Esophagus mucosa (tissue), 1 donor: Measurements from ENCODE around the gene SPRY1. TPM values are rescaled to one million over a fixed set of nuclear protein-coding genes. Genes with fewer than 3 reads are reported as not detected.

Experiments used
- ATAC-seq: fragments of 200-7000 bp; cut with Tn5 transposase; one replicate; pipeline ENCODE4 v1.9.1; 2020
- total RNA-seq: library from RNA; stranded (reverse); gene quantifications from one replicate; pipeline ENCODE4 v1.2.4, GENCODE V29; 2023
- donor health status: DM: yes; HTN: yes; CAD: no.

SPRY1 gene, protein sequence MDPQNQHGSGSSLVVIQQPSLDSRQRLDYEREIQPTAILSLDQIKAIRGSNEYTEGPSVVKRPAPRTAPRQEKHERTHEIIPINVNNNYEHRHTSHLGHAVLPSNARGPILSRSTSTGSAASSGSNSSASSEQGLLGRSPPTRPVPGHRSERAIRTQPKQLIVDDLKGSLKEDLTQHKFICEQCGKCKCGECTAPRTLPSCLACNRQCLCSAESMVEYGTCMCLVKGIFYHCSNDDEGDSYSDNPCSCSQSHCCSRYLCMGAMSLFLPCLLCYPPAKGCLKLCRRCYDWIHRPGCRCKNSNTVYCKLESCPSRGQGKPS
- 16.0 TPM for total RNA-seq

DNA sequence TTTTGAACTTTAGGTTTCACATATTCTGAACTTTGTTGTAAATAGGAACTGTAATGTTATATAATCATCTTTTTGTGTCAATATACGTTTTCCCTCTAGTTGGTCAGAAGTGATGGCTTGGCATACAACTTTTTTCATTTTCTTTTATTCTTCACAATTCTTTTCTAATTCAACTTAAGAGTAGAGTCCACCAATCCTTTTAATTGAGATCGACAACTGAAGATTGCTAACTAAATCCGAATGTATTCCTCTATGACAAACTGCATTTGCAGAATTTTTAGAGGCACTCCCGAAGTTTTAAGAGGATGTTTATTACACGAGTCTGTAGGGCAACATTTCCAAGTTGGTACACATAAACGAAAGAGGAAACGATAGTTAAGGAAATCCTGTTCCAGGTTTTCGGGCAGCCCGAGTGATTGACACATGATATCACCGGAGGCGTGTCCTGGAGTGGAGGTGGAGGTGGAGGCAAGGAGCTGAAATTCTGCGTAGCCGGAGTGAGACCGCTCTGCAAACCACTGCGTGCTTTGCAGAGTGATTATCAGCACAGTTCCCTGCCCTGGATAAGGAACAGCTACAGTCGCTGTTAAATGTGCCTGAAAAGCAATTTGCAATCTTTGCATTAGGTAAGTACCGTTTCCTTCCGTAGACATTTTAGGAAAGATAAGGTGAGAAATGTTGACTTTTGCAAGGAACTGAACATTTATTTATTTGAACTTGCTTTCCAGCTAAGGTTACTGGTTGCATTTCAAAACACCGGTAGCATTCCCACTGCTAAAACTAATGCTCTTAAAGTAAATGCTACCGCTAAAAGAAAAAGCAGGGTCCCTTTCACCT is at the start of gene SPRY1:
TSS of gene SPRY1 (plus strand) at position 489 of the 837 bp plus-strand sequence. CDS start 4,797 bp downstream, outside the sequence.
- peak; percentile 83 for ATAC-seq

DNA sequence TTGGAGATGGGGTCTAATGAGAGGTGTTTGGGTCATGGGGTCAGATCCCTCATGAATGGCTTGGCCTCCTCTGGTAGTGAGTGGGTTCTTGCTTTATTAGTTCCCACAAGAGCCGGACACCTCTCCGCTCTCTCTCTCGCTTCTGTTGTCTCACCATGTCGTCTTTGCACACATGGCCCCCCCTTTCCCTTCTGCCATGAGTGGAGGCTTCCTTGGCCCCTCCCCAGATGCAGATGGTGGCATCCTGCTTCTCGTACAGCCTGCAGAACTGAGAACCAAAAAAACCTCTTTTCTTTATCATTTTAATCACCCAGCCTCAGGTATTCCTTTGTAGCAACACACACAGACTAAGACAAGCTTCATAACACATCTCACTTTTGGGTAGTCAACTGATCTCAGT is 49.6 kb upstream of the SPRY1 start:
- ATAC-seq, result no peak

DNA sequence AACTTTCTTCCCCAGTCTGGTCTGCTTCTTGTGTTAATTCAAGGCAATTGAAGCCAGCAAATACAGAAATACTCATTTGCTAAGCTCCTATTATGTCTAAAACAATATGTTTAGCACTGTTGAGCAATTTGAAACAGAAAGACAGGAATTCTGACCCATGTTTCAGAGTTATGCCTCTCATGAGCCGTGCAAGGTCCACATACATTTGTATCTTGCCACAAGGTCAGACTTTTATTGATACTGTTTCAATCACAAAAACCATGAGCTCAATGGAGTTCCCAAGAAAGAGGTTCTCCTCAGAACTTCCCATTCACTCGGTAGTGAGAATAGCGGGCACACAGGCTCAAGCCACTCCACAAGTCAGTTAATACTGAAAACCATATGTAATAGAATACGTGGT is 47.6 kb upstream of the SPRY1 start:
- no peak for ATAC-seq

DNA sequence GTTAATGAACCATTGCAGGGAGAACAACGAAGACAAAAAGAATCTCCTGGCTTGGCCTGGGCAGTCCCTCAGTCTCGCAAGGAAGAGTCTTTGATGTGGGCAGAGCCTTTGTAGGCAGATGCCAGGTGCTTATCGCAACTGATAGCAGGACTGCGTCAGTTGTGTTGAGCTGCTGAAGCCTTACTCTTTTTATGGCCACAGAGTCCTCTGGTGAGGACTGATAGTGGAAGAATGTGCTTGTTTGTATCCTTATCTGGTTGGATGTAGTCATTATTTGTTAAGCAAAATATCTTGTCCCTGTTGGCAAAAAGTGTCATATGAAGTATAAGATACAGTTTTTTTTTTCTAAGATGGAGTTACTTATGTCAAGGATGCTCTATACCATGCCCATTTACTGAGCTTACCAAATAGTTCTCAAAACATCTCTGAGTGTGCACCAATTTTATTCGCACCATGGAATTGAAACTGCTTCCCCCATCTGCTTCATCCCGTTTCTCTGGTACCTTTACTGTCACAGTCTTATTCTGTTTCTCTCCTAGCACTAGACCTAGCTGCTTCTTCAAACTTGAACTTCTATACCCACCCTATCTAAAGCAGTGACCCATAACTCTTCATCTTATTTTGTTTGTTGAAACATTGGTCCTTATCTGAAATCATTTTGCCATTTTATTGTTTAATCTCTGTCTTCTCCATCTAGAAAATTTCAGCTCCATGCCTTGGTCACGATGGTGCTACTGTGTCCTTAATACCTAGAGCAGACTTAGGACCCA is 47.0 kb upstream of the SPRY1 start:
- ATAC-seq, result no peak

DNA sequence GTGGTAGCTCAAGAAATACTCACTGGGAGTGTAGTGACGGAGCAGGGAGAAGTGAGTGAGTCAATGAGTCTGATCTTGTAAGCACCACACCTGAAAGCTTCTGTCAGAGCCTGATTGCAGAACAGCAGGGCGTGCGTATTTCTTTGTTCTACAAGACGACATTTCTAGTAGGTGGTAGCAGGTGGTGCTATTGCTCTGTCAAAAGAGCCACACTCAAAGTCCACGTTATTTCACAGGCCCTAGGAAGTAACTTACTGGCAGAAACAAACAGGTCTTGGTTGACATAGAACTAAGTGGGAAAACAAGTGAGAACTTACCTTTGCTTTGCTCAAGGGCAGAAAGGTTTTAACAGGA is 46.4 kb upstream of the SPRY1 start:
- ATAC-seq, result peak; percentile 97

DNA sequence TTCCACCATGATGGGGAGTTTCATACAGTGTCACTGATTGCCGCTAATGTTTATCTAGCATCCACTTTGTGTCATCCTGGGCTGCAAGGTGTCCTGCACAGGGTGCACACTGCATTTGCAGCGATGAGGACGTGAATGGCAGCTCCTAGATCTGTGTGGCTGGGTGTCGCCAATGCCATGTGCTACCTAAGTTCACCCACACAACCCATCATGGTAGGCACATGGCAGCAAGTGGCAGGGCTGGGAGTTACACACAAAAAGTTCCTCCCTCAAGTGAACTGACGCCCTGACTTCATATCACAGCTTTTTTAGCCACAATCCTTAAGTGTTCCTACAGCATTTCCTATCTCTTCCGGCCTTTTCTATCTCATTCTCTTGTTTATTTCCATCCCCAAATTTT is 45.9 kb upstream of the SPRY1 start:
- no peak for ATAC-seq

DNA sequence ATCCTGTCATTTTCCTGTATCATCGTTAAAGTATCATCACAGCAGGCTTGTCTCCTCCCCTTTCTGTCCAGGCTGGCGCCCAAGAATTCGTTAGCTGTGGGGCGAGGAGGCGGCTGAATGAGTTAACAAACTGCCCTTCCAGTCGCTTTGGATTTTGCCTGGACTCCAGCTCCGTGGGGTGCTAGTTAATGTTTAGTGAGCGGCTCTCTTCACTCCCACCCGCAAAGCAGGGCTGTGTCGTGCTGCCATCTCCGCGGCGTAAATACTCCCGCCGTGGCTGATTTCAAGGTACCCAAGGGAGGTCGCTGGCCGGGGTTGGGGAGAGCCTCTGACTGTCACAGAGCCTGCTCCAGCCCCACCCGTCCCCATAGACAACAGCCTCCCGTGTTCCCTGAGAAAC is 44.9 kb upstream of the SPRY1 start:
- ATAC-seq, result no peak

DNA sequence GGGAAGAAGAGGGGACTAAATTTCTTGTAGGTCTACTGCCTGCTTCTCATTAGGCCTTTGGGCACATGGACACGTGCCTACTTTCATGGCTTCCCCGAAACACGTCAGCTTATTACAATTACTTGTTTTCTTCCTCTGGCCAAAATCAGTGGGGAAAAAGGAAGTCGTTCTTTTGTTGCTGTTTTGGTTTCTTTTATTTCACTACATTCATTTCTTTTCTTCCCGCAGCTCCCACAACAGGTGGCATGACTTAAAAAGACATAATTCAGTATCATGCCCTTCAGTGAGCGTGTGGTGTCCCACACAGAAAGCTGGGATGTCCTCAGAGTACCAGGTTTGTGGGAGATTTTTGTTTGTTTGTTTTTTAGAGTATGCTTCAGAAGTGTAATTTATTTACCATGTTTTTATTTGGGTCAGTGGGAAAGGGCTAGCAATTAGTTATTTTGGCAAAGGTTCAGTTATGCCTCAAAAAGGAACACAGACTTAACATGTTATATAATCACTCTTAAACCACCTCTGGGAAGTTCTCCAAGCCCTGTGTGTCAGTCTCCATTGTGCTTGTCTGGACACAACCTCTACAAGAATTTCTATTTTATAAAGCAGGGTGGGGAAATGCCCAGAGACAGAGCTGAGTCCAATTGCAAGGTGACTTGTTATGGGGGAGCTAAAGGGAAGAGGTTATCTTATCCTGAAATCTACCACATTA is 44.2 kb upstream of the SPRY1 start:
- ATAC-seq, result peak; percentile 70

DNA sequence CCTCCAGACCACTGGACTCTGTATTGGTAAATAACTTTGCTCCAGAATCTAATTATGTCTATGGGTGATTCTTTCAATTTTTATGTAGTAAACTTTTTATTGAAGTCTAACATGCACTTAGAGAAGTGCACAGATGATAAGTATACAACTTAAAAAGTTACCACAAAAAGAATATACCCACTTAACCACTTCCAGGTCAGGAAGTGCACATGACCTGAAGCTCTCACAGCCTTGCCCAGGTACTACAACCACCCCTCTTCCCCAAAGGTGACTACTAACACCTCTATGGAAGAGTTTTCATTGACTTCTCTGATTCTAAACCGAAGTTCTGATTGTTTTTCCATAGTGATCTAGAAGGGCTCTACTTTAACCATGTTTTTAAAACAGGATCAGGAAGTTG is 43.6 kb upstream of the SPRY1 start:
- no peak for ATAC-seq

DNA sequence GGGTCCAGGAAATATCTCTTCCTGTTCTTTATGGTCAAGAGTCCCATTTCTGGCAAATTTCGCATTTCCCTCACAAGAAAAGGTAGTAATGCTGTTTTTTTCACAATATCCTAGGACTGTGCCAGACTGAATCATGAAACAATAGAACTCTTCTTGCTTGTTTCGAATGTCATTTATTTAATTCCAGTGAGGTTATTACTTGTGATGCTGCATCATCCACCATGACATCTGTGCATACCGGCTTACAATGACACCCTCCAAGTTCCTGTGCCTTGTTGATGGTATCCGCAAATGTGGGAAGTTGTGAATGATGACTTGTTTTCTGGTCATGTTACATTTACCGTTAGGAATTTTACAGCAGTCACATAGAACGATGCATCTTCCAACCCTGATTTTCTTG is 42.9 kb upstream of the SPRY1 start:
- ATAC-seq, result no peak

DNA sequence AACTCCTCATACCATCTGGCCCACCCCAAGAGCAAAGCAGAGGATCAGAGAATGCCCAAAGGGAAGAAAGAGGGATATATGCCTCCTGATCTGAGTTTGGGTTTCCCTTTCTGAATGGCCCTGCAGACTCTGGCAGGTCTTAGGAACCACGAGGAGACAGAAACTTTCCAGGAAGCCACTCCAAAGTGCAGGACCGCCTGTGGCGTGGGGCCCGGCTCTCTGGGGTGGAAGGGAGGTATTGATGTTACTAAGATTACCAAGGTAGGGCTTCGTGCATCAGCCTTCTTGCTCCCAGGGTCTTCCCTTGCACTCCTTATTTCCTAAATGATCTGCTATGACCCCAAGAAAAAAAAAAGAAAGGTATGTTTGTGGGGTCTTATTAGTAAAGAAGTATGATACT is 41.9 kb upstream of the SPRY1 start:
- ATAC-seq, result no peak

DNA sequence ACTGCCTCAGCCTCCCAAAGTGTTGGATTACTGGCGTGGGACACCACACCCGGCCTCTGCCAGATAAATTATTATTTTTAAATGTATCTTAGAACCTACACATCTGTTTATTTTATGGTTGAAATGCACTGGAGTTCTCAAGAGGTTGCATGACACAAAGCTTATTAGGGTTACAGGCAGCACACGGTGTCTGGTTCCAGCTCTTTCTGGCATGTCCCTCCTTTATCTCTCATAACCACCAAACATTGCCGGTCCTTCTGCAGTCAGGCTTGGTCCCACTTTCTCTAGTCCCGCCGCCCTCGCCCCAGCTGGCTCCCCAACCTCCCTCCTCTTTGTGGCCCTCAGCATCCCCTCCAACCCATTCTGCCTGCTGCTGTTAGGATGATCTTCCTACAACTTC is 39.7 kb upstream of the SPRY1 start:
- no peak for ATAC-seq

DNA sequence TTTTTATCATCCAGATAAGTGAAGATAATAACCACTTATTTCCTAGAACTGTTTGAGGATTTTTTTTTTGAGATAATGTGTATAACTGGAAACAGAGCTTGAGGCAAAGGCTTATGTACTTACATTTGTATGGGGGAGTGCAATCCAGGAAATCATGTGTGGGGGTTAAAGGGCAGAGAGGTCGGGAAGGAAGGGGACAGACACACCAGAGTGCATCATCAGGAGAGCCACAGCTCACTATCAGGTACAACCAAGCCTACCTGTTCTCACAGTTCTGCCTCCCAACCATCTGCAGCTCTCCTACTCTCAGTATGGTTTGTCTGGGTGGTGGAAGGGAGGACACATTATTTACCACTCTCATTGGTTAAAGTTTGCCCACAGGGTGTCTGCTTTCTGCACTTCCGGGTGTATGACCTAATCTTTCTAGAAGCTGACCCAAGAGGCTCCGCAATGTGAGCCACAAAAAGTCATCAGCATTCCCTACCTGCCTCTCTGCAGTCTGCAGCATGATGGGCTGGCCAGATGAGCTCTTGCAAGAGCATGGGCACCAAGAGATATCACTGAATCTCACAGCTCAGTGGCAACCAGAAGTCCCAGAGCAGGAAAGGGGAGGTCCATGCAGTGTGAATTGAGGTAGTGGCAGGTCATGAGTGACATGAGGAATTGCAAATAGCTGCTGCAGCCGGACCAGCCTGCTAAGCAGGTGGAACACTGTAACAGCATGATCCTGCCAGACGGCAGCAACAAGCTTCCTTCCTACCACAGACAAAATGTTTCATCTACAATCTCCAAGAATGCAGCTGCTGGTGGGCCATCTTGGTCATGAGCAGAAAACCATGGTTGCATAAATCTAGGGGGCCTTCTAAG is 36.9 kb upstream of the SPRY1 start:
- peak; percentile 91 for ATAC-seq

DNA sequence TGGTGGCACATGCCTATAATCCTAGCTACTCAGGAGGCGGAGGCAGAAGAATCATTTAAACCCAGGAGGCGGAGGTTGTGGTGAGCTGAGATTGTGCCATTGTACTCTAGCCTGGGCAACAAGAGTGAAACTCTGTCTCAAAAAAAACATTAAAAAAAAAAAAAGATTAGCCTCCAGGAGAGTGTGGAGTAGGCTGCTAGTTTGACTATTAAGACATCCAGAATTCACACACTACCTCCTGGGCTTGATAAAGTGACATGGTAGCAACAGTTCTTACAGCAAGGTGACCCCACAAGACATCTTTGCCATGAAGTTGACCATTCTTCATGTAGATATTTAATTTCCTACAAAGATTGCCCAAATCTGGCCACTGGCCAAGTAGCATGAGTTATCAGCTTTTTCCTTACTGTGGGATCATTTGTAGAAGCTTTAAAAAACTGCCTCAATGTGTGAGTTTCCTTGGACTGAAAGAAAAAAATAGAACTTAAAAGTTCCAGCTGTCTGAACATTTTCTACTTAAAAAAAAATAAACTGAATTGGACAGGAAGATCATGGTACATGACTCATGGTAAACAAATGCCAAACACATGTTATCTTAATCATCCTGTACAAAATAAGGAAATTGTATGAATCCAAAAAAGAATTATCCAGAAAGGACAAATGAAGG is 35.3 kb upstream of the SPRY1 start:
- ATAC-seq, result no peak

DNA sequence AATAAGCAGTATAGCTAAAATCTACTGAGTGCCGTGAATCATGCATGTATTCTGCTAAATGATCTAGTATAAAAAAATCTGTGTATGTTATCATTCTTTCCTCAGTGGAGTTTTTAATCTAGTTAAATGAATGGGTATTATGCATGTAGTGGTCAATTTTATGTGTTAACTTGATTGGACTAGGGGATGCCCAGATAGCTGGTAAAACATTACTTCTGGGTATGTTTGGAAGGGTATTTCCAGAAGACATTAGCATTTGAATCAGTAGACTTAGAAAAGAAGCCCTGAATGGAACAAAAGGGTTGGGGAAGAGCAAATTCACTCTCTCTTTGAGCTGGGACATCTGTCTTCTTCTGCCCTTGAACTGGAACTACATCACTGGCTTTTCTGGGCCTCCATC is 34.5 kb upstream of the SPRY1 start:
- ATAC-seq, result no peak

DNA sequence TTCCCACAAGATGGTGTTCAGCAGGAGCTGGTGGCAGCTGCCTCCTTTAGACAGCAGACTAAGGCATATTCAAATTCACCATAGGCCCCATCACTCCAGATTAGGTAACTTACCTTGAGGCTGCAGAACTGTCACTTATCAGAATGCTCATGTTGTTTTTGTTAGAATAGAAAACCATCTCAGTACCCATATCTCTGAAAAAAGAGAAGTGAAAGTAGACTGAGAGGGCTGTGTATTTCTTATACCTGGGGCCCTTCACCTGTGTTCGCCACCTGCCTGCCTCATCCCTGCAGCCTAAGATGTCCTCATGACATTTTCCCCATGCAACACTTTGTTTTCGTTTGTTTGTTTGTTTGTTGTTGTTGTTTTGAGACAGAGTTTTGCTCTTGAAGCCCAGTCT is 32.9 kb upstream of the SPRY1 start:
- ATAC-seq, result no peak

DNA sequence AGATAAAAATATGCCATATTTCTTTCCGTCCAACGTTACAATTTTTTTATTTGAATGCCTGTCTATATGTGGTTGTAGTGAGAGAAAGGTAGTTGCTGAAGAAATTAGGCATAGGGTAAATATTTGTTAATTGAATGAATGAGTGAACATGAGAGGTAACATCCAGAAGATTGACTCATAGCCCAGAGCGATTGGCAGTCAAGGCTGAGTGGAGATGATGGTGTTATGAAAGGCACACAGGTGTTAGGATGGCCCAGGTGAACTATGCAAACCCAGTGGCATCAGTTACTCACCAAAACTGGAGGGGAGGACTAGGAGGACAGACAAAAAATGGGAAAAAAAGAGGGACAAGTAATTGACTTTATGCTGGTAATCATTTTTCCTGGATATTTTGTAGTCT is 31.7 kb upstream of the SPRY1 start:
- peak; percentile 85 for ATAC-seq

DNA sequence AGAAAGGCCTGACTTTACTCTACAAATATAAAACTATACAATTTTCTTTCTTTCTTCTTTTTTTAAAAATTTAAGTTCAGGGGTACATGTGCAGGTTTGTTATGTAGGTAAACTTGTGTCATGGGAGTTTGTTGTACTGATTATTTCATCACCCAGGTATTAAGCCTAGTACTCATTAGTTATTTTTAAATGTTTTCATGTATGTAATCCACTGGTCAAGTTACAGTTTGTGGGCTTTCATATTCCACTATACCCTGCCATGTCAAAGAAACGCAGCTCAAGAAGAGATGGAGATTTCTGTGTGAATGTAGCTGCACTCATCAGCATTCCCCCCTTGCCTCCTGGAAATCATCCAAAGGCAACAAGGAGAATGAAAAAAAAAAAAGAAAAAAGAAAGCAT is 31.2 kb upstream of the SPRY1 start:
- ATAC-seq, result no peak

DNA sequence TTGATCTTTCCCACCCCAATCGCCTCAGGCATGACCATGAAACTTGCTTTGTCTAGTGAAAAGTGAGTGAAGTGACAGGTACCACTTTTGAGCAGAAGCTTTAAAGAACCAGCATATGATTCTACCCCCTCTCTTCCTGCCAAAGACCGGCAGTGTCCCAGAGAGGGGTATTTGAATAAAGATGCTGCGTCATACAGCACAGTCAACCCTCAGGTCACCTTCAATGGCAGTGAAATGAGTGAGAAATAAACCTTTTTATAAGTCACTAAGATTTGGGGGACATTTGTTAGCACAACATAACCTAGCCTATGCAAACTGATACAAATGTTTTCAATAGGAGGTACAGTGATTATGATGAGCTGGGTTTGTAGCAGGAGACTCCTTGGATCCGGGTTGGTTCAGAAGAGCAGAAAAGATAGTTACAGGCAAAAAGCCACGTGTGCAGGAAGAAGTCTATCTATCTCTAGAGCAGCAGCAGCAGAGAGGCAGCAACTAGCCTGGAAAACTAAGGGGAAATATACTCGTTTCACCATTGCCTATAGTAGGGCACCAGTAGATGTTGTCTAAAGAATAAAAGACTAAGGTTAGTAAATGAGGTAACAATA is 30.3 kb upstream of the SPRY1 start:
- ATAC-seq, result no peak

DNA sequence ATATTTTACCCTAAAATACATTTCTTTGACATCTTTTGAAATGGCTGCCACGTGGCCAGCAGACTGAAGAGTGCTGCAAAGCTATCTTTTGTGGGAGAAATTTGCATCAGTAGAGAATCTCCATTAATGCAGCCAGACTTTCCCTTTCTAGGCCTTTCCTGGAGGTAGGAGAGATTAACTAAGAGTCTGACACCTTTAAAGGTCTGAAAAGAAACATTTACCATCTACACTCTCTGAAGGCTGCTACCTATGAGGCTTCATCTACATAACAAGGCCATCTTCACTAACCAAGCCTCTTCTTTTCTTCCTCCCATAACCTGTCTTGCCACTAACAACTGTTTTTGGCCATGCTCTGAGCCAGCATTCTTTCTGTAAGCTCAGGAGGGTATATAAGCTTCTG is 17.8 kb upstream of the SPRY1 start:
- ATAC-seq, result no peak

DNA sequence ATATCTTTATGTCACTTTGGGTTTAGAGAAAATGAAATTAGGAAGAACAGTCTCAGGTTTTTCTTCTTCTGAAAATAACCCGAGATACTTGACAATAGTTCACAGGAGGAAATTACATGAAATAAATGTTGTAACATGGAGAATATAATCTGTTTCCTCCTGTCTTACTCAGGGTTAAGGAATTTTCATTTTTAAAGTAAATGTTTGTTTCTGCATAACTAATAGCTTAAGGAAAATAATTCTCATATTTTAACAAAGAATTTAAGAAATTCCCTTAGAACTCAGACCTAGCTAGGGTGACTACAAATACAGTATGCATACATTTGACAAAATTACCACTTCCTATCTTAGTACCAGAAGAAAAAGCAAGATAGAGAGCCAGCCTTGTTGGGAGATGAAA is 17.2 kb upstream of the SPRY1 start:
- ATAC-seq, result no peak
